ENCODE data around the gene PRDM7.
"Not testable (repeated sequence)": the region's sequence is repeated elsewhere in the genome, so short reads cannot be mapped to it uniquely, and the experiment has no call there.

GRCh38 chr16:90097010-90097684, 20.0 kb upstream of the PRDM7 start:
- not testable (repeated sequence) for TF ChIP-seq CTCF (conservative IDR thresholded peaks at IDR 0.05; ENCODE audit: low read depth, low read length); EZH2 (IDR thresholded peaks at IDR 0.05; ENCODE audit: low read length, unreplicated experiment); EZH2phosphoT487 (IDR thresholded peaks at IDR 0.05; ENCODE audit: borderline replicate concordance, low read length)
